NCI-H1092 (cell line): ENCODE measurements around the gene NTSR2.

ENCODE experiments used
- DNase-seq: peaks from one replicate; lab custom pipeline; 2025; lab: John Stamatoyannopoulos, UW

NTSR2 gene

DNA sequence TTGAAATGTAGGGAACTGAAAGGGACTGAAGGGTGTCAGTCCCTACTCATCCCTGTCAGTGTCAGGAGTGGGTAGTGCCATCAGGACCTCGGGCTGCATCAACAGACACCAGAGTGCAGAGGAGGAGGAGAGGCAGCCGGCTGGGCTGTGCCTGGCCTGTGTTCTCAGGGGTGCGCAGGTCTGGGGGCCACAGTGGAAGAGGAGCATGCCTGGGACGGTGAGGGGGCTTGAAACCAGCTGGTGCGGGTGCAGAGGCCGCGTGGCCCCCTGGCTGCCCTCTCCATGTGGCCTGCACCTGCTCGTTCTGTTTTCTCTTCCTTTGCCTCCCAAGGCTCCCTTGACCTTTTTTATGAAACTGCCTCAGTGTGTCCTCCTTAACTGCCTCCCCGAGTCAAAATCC, 41.3 kb downstream of the NTSR2 start:
- DNase-seq = no peak

DNA sequence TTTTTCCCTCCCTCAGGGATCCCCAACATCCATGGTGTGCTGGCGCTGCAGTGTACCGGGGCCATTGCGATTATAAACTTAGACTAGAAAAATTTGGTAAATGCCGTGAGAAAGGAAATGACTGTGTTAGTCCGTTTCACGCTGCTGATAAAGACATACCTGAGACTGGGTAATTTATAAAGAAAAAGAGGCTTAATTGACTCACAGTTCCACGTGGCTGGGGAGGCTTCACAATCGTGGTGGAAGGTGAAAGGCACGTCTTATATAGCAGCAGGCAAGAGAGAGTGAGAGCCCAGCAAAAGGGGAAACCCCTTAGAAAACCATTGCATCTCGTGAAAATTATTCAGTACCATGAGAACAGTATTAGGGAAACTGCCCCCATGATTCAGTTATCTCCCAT, 44.3 kb downstream of the NTSR2 start:
- DNase-seq = no peak

DNA sequence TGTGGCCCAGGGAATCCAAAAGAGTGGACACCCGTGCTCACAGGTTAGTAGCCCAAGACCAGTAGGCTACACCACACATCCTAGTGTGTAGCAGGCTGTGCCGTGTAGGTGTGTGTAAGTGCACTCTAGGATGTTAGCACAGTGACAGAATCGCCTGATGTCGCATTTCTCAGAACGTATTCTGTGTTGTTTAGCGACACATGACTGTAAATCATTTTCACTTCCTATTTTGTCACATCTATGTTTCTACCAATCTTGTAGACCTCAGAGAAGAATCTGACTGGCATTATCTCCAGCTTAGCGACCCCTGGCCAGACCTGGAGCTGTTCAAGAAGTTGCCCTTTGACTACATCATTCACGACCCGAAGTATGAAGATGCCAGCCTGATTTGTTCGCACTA, 45.1 kb downstream of the NTSR2 start:
- no peak for DNase-seq

DNA sequence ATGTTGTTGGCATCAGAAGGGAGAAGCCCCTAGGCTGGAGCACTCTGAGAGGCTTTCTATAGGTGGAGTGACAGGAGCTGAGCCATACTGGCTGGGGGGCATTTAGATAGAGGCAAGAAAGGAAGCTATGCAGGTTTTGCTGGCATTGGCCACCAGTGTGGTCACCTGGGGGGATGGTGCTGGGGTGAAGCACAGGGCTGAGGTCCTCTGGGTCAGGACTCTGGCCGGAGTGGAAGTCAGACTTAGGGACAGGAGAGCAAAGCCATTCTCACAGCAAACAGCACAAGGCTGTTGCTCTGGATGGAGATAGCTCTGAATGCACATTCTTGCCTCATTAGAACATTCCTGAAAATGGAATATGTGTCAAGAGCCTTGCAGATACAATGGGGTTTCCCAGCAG, 47.4 kb downstream of the NTSR2 start:
- no peak for DNase-seq

DNA sequence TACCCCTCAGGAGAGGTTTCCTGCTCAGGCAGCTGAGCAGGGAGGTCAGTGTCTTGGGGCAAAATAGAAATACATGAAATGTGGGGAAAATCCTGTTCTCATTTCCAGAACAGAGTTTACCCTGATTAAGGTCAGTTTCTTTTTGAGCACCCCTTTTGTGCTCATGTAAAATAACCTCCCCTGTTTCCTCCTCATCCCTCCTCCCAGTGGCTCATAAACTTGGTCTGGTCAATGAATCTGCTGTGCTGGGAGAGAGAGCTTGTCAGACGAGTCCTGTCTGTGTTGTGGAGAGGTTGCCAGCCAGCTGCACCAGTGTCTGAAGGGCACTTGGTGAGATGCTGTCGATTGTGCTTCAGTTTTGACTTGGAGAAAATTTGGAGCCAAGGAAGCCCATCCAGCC, 48.6 kb downstream of the NTSR2 start:
- no peak for DNase-seq

DNA sequence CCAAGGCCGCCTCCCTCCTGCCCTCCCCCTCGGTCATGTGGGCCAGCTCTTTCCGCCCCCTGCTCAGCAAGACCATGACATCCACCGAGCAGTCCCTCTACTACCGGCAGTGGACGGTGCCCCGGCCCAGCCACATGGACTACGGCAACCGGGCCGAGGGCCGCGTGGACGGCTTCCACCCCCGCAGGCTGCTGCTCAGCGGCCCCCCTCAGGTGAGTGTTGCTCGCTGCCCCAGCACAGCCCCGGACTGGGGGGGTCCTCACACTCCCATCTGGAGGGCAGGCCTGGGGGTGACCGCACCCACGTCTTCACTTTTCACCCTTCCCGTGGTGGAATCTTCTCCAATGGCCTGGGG, 51.3 kb downstream of the NTSR2 start:
- DNase-seq = no peak

DNA sequence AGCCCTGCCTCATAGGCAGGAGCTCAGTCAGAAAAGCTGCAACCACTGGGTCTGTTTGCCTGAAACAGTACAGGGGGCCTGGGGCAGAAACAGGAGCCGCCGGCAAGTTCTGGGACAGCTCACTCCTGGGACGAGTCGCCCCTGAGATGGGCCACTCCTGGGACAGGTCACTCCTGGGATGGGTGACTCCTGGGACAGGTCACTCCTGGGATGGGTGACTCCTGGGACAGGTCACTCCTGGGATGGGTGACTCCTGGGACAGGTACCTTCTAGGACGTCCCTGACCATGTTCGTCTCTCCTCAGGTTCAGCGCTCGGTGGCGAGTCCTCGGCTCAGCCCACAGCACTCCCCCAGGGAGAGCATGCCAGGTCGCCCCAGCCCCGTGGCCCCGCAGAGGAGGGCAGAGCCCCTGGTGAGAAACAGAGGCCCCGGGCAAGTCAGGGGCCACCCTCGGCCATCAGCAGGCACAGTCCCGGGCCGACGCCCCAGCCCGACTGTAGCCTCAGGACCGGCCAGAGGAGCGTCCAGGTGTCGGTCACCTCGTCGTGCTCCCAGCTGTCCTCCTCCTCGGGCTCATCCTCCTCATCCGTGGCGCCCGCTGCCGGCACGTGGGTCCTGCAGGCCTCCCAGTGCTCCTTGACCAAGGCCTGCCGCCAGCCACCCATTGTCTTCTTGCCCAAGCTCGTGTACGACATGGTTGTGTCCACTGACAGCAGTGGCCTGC, 51.8 kb downstream of the NTSR2 start:
- no peak for DNase-seq

DNA sequence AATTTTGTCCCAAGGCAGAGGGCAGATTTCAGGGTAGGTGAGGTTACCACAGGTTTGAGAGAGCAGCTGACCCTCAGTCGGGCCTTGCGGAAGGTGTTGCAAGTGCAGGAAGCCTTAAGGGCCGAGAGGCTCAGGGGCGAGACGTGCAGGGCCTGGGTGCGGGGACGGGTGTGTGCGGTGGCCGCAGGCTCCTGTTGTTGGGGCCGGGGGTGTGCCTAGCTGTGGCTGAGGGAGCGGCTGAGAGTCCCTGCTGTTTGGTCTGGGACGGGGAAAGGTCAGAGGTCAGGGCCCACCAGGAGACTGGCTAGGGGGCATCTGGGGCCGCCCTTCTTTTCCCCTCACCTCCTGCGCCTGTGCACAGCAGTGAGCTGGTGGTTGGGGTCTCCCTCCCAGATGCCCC, 52.5 kb downstream of the NTSR2 start:
- no peak for DNase-seq

DNA sequence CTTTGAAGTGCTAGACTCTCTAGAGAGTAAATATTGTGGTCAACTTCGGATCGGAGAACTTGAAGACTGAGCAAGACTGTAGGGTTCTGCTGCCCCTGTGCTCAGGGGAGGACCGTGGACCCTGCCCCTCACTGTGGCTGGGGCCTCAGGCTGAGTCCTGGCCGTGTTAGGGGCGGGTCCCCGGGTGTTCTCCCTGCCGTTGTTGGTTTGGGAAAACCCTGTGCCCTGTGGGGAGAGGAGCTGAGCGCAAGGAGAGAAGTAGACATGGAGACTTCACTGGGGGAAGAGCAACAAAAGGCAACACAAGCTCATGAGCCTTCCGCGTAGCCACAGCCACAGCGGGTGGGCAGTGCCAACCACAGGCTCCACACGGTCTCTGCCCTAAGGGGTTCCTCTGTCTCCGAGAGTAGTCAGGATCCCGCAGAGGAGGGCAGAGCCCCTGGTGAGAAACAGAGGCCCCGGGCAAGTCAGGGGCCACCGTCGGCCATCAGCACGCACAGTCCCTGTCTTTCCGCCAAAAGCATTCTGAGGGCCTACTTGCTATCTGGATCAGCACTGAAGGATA, 53.1 kb downstream of the NTSR2 start:
- no peak for DNase-seq

DNA sequence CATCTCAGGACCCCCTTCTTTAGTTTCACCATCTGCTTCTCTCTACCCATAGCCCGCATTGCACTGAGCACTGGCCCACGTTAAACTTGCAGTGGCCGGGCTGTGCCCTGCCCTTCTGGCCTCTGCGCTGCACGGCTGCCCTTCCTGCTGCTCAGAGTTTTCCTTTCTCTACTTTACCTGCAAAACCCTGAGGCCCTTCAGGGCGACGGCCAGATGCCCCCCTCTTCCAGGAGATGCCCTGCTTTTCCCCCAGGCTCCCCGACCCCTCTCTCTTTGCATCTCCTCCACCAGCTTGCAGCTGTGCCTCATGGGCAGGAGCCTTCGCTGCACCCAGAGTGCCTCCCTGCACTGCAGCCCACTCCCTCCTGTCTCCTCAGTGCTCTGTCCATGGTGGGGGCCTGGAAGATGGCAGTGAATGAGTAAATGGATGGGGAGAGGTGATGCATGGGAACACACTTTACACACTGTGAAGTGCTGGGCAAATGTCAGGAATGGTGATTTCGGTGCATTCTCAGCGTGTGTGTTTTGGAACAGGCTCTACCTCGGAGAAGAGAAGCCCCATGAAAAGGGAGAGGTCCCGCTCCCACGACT, 53.8 kb downstream of the NTSR2 start:
- no peak for DNase-seq

DNA sequence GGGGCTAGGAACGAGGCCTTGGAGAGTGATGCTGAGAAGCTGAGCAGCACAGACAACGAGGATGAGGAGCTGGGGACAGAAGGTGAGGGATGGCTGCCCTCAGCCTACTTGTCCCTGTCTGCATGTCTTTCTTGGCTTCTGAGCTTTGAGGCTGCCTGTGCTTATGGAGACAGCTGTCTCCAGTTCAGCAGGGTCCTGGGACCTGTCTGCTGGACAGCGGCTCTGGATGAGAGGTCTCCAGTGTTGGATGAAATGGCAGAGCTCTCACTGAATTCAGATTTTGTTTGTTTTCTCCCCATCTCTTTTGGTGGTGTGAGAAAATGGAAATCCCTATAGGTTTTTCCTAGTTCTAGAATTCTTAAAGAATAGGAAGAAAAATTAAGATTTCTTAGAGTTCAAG, 54.8 kb downstream of the NTSR2 start:
- no peak for DNase-seq

DNA sequence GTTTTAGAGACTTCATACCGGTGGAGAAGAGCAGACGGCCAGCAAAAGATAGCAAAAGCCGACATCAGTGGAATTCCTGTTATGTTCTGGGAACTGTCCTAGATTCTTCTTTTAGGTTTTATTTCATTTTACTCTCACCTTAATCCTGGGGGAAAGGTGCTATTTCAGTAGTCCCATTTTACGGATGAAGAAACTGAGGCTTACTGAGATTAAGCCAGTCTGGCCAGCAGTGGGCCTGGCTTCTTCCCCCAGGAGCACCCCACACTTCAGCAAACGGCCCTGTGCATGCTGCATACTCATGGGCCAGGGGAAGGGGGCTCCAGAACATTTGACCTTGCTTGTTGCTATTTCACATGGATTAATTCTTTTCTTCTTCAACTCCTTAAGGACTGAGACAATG, 56.7 kb downstream of the NTSR2 start:
- no peak for DNase-seq

DNA sequence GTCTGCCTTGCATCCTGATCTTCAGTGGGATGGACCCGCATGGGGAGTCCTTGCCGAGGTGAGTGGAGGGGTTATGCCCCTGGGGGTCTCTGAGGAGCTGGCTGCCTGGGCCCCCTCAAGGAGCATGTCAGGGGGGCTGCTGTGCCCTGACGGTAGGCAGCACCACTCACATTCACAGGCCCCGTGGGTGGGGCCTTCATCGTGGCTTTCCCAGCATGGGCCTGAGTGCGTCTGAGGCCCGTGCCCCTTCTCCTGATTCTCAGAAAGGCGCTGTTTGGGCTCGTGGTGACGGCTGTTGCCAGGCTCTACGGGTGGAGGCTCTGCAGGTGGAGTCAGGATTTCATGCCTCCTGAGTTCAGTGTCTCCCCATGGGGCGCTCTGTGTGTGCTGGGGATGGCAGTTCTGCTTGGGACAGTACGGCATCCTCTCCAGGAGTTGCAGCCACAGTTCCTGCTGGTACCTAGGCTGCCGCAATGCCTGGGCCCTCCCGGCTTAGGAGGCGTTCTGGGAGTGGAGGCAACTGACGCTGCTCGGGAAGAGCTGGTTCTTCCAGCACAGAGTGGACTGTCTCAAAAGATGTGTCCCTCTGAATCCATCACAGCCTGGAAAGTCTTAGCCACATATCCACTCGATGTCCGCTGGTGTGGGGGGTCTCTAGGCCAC, 57.3 kb downstream of the NTSR2 start:
- DNase-seq = no peak

DNA sequence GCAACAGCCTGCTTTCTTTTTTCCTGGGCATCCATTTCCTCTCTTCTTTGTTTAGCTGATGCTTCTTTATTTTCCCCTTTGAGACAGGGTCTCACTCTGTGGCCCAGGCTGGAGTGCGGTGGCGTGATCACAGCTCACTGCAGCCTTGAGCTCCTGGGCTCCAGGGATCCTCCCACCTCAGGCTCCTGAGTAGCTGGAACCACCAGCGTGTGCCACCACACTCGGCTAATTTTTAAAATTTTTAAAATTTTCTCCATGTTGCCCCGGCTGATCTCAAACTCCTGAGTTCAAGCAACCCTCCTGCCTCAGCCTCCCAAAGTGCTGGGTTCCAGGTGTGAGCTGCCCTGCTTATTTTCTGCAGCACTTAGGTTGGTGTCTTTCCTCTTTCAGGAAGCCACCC, 58.7 kb downstream of the NTSR2 start:
- DNase-seq = no peak

DNA sequence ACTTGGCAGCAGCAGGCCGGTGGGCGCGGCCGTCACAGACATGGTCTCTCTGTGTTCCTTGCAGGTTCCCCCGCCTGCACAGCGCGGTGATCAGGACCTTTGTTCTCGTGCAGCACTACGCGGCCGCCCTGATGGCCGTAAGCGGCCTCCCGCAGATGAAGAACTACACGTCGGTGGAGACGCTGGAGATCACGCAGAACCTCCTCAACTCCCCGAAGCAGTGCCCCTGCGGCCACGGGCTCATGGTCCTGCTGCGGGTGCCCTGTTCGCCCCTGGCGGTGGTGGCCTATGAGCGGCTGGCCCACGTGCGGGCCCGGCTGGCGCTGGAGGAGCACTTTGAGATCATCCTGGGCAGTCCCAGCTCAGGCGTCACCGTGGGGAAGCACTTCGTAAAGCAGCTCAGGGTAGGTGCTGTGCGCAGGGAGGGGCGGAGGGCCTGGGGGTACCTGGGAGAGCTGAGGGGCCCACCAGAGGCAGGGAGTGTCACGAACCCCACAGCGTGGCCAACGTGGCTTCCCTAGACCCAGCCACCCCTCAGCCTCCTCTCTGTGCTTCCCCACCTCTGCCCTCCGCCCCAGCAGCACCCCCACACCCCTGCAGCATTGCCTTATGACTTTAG, 59.3 kb downstream of the NTSR2 start:
- no peak for DNase-seq
